ENCODE results near the gene WNT6.

- TF ChIP-seq GATA2 (IDR thresholded peaks at IDR 0.05; ENCODE audit: low read depth, low read length) (no peak), GATA3 (IDR thresholded peaks at IDR 0.05; ENCODE audit: low read depth, low read length) (no peak)
These were observed 35.7 kb downstream of the WNT6 start for GRCh38 chr2:218895326-218895725.

Measured in SH-SY5Y (cell line).